Measurements from ENCODE around the gene GPR62. TPM values are rescaled to one million over a fixed set of nuclear protein-coding genes. Genes with fewer than 3 reads are reported as not detected.

Gene GPR62
- total and polyA plus RNA-seq, 2 donors (not counting 3 experiments of a cell fraction or from before 2014, with no cell fraction given): 0.04 to 0.15 TPM

DNA sequence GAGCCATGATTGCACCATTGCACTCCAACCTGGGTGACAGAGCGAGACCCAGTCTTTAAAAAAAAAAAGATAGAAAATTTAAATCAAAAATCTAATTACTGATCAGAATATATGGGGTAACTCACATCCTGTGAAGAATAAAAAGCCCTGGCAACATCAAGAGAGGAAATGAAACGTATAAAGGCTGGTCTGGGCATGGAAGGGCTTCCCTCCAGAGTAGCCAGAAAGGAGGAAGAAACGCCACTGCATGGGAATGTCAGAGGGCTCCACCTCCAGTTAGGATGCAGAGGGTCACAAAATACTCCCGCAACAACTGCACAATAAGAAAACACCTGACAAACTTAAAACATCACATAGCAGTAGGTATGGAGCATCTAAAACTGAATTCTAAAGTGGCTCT is 47.2 kb upstream of the GPR62 start:
- intact Hi-C loops (cut with micrococcal nuclease): no loop called here
- no peaks in the 10 kb centered on the region for H3K9me3 ChIP-seq (replicated peaks; ENCODE audit: control insufficient read depth, insufficient read depth, low read length)

DNA sequence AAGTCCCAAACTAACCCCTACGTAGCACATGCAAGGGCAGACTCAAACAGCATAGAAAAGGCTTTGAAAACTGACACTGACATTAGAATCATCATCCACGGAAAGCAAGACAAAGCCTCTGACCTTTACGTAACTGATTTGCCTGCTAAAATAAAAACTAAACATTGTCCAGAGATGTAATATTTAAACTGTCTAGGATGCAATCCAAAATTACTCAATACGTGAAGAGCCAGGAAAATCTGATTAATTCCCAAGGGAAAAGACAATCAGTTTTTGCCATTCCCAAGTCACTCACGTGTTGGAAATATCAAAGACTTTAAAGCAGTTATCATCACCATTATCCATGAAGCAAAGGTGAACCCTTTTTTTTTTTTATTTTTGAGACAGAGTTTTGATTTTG is 38.8 kb upstream of the GPR62 start:
- intact Hi-C loops (cut with micrococcal nuclease): no loop called here
- Histone ChIP-seq H3K4me1 (ENCODE audit: control insufficient read depth, extremely low read depth, insufficient read depth, low read length) (no peaks in the 10 kb centered on the region), H3K9me1 (replicated peaks; ENCODE audit: control insufficient read depth, extremely low read depth, insufficient read depth, low read length) (no peaks in the 10 kb centered on the region), H3K36me3 (ENCODE audit: control insufficient read depth in 2 of 2, extremely low read depth in 1 of 2, insufficient read depth in 2 of 2, low read length in 2 of 2) (no peaks in the 10 kb centered on the region), H3K27me3 (ENCODE audit: control insufficient read depth in 2 of 2, insufficient read depth in 2 of 2, low read length in 2 of 2) (peaks cover 0 to 5% of the 10 kb centered on the region in 2 experiments), H3K4me3 (replicated peaks in 1 of 3; ENCODE audit: insufficient read depth in 1 of 3, low read depth in 1 of 3, low read length in 3 of 3) (no peak overlapping the region), H3K9me3 (replicated peaks; ENCODE audit: control insufficient read depth, insufficient read depth, low read length) (no peaks in the 10 kb centered on the region), H3K79me2 (ENCODE audit: control insufficient read depth, insufficient read depth, low read length) (no peaks in the 10 kb centered on the region), H2AFZ (ENCODE audit: low read depth, low read length) (no peak overlapping the region), H3K9ac (replicated peaks; ENCODE audit: extremely low read depth, insufficient read depth, low read length) (no peak overlapping the region), H3K27ac (ENCODE audit: insufficient read depth, low read depth, low read length) (no peak overlapping the region), H4K20me1 (replicated peaks; ENCODE audit: control insufficient read depth, extremely low read depth, insufficient read depth, low read length) (no peaks in the 10 kb centered on the region), H3K4me2 (ENCODE audit: insufficient read depth, low read length) (no peak overlapping the region)
- POLR2A ChIA-PET: no interaction called here
- BruUV-seq (replicated peaks): no TSS peak
- DNase-seq (ENCODE audit: low read depth, low spot score) (no peak), FAIRE-seq (no peak)
- TF ChIP-seq, protein P1, sequence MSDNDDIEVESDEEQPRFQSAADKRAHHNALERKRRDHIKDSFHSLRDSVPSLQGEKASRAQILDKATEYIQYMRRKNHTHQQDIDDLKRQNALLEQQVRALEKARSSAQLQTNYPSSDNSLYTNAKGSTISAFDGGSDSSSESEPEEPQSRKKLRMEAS (IDR thresholded peaks at IDR 0.05; ENCODE audit: insufficient read depth, insufficient read length): no peak
- no peak for TF ChIP-seq POLR2AphosphoS5 (IDR thresholded peaks at IDR 0.05; ENCODE audit: insufficient read depth, low read depth, low read length)
- dilution Hi-C loops (cut with MboI; ENCODE audit: extremely low pct_ligation_motif_present, low sequenced_read_pairs): no loop called here
- CTCF ChIA-PET: no interaction called here

More for the DNA sequence above, 47.2 kb upstream of the GPR62 start:
- BruUV-seq (replicated peaks): no TSS peak
- Histone ChIP-seq H3K27me3 (ENCODE audit: control insufficient read depth in 2 of 2, insufficient read depth in 2 of 2, low read length in 2 of 2) (no peaks in the 10 kb centered on the region), H3K36me3 (ENCODE audit: control insufficient read depth in 2 of 2, extremely low read depth in 1 of 2, insufficient read depth in 2 of 2, low read length in 2 of 2) (no peaks in the 10 kb centered on the region), H3K4me1 (ENCODE audit: control insufficient read depth, extremely low read depth, insufficient read depth, low read length) (no peaks in the 10 kb centered on the region), H3K27ac (ENCODE audit: insufficient read depth, low read depth, low read length) (no peak overlapping the region), H4K20me1 (replicated peaks; ENCODE audit: control insufficient read depth, extremely low read depth, insufficient read depth, low read length) (no peaks in the 10 kb centered on the region), H3K9ac (replicated peaks; ENCODE audit: extremely low read depth, insufficient read depth, low read length) (no peak overlapping the region), H3K4me2 (ENCODE audit: insufficient read depth, low read length) (no peak overlapping the region), H2AFZ (ENCODE audit: low read depth, low read length) (no peak overlapping the region), H3K4me3 (replicated peaks in 1 of 3; ENCODE audit: insufficient read depth in 1 of 3, low read depth in 1 of 3, low read length in 3 of 3) (no peak overlapping the region), H3K9me1 (replicated peaks; ENCODE audit: control insufficient read depth, extremely low read depth, insufficient read depth, low read length) (no peaks in the 10 kb centered on the region), H3K79me2 (ENCODE audit: control insufficient read depth, insufficient read depth, low read length) (no peaks in the 10 kb centered on the region)
- dilution Hi-C loops (cut with MboI; ENCODE audit: extremely low pct_ligation_motif_present, low sequenced_read_pairs): no loop called here
- FAIRE-seq: no peak
- no peak for TF ChIP-seq POLR2AphosphoS5 (IDR thresholded peaks at IDR 0.05; ENCODE audit: insufficient read depth, low read depth, low read length)
- no peak for TF ChIP-seq EZH2 (IDR thresholded peaks at IDR 0.05; ENCODE audit: borderline replicate concordance, low read depth, low read length, severe bottlenecking)
- TF ChIP-seq FOS (IDR thresholded peaks at IDR 0.05; ENCODE audit: borderline replicate concordance, insufficient read depth, low read length): no peak
- TF ChIP-seq, protein P1 (IDR thresholded peaks at IDR 0.05; ENCODE audit: insufficient read depth, insufficient read length): no peak
- TF ChIP-seq GATA2 (IDR thresholded peaks at IDR 0.05; ENCODE audit: insufficient read depth, insufficient read length, low read depth, low read length): no peak
- TF ChIP-seq MYC (IDR thresholded peaks at IDR 0.05; ENCODE audit: low read depth, low read length): no peak
- DNase-seq (ENCODE audit: low read depth, low spot score): no peak
- ChIA-PET POLR2A (no interaction called here), CTCF (no interaction called here)

Data from endothelial cell of umbilical vein (primary cell).